CD4-positive, alpha-beta T cell (primary cell): ENCODE data around the gene CDH24. TPM values are rescaled to one million over a fixed set of nuclear protein-coding genes. Genes with fewer than 3 reads are reported as not detected.

Experiments
- ATAC-seq: fragments of 200-7000 bp; cut with Tn5 transposase; one replicate; pipeline ENCODE4 v1.10.0; 2022; ENCODE audit warnings: mild to moderate bottlenecking; ENCODE audit not compliant: poor library complexity
- CTCF ChIA-PET: fragments of 350-600 bp; sonication (Branson Sonifier 250); formaldehyde crosslinking; loops from one replicate; lab custom pipeline; 2021; ENCODE audit warnings: antibody characterized with exemption, inconsistent platforms; lab: Charles Lee
- POLR2A ChIA-PET: fragments of 350-600 bp; sonication (Branson Sonifier 250); formaldehyde crosslinking; loops from one replicate; lab custom pipeline; 2021; ENCODE audit warnings: antibody characterized with exemption, inconsistent platforms; lab: Charles Lee
- DNase-seq, 14 experiments: peaks; one replicate each; pipeline ENCODE4 v3.0.0-alpha.2; 2013 to 2020; ENCODE audit warnings: mixed read lengths in 2 of 14
- H3K27ac ChIP-seq, 2 donors: one replicate each; pipeline versions ENCODE4 v1.5.1 to v1.7.0; 2013; ENCODE audit warnings: low read length in 2 of 2, low read depth in 1 of 2, mild to moderate bottlenecking in 1 of 2
- H3K27me3 ChIP-seq, 2 experiments: 1 replicate in 1 of 2; 2 replicates in 1 of 2; pipeline versions ENCODE4 v1.6.1 to v1.7.0; 2013; ENCODE audit warnings: low read length in 2 of 2, control low read depth in 1 of 2, mild to moderate bottlenecking in 1 of 2, moderate library complexity in 1 of 2; ENCODE audit not compliant: insufficient read depth in 2 of 2, control insufficient read depth in 1 of 2
- H3K36me3 ChIP-seq: one replicate; pipeline ENCODE4 v1.6.1; 2013; ENCODE audit warnings: low read length, control low read depth; ENCODE audit not compliant: insufficient read depth
- H3K4me1 ChIP-seq: one replicate; pipeline ENCODE4 v1.6.1; 2013; ENCODE audit warnings: low read length, control low read depth; ENCODE audit not compliant: insufficient read depth
- H3K4me3 ChIP-seq: one replicate; pipeline ENCODE4 v1.5.1; 2013; ENCODE audit warnings: mild to moderate bottlenecking, low read length, moderate library complexity
- H3K9me3 ChIP-seq, 2 experiments: 1 replicate in 1 of 2; 2 replicates in 1 of 2; pipeline versions ENCODE4 v1.6.1 to v1.7.0; 2013; ENCODE audit warnings: low read length in 2 of 2, mild to moderate bottlenecking in 2 of 2, control low read depth in 1 of 2, moderate library complexity in 1 of 2; ENCODE audit not compliant: control insufficient read depth in 1 of 2, insufficient read depth in 1 of 2
- H3K27ac Mint-ChIP-seq: one replicate; pipeline ENCODE4 v1.8.0; 2020; ENCODE audit warnings: mixed read lengths
- H3K27me3 Mint-ChIP-seq: one replicate; pipeline ENCODE4 v1.8.0; 2021; ENCODE audit warnings: mixed read lengths
- H3K36me3 Mint-ChIP-seq: one replicate; pipeline ENCODE4 v1.8.0; 2021; ENCODE audit warnings: low read depth, mixed read lengths
- H3K4me1 Mint-ChIP-seq: one replicate; pipeline ENCODE4 v1.8.0; 2021; ENCODE audit warnings: low read depth, mixed read lengths
- H3K4me3 Mint-ChIP-seq: one replicate; pipeline ENCODE4 v1.8.0; 2020; ENCODE audit warnings: mild to moderate bottlenecking, mixed read lengths
- H3K9me3 Mint-ChIP-seq: one replicate; pipeline ENCODE4 v1.8.0; 2020; ENCODE audit warnings: mixed read lengths
- intact Hi-C, 2 experiments: fragments of 100-400 bp; cut with DNase I in 1 of 2; cut with micrococcal nuclease in 1 of 2; formaldehyde crosslinking; loops; one replicate each; pipeline versions ENCODE4 v1.15.1 to v1.9.0; 2023 to 2025; cut with DNase I, micrococcal nuclease
- total RNA-seq, 174 experiments: library from RNA in 2 of 174; stranded (reverse) in 2 of 174; gene quantifications; one replicate each; pipeline ENCODE4 v1.2.3 and lab custom pipeline; 2021 to 2026
- TF ChIP-seq, protein P1 (sequence below): fragments of 200-600 bp; IDR thresholded peaks from one replicate; pipeline ENCODE4 v1.8.0; 2022; ENCODE audit warnings: antibody characterized with exemption, mild to moderate bottlenecking

CDH24 gene
- total RNA-seq, 2 experiments from 2014 or later, result 3.3 to 3.7 TPM

- no peak within 1 kb of the TSS for H3K27ac Mint-ChIP-seq
- no peaks in the 10 kb centered on the region for H3K36me3 ChIP-seq
- no peak within 1 kb of the TSS for H3K27ac ChIP-seq
- H3K9me3 ChIP-seq, result no peaks in the 10 kb centered on the region
- H3K4me1 ChIP-seq, result no peaks in the 10 kb centered on the region
- H3K4me3 ChIP-seq, result no peak within 1 kb of the TSS
- no peaks in the 10 kb centered on the region for H3K27me3 Mint-ChIP-seq
- H3K4me1 Mint-ChIP-seq, result peaks cover 8% of the 10 kb centered on the region
- ATAC-seq, result no peak
- H3K27me3 ChIP-seq, result no peaks in the 10 kb centered on the region
- CTCF ChIA-PET, result interaction anchor here (1.5 kb wide), 1 partner anchor 36 kb away, joined by 4 read pairs; no protein-coding TSS in a partner anchor
- intact Hi-C loops, result no loop called here
- DNase-seq, result no peak
- TF ChIP-seq, protein P1, sequence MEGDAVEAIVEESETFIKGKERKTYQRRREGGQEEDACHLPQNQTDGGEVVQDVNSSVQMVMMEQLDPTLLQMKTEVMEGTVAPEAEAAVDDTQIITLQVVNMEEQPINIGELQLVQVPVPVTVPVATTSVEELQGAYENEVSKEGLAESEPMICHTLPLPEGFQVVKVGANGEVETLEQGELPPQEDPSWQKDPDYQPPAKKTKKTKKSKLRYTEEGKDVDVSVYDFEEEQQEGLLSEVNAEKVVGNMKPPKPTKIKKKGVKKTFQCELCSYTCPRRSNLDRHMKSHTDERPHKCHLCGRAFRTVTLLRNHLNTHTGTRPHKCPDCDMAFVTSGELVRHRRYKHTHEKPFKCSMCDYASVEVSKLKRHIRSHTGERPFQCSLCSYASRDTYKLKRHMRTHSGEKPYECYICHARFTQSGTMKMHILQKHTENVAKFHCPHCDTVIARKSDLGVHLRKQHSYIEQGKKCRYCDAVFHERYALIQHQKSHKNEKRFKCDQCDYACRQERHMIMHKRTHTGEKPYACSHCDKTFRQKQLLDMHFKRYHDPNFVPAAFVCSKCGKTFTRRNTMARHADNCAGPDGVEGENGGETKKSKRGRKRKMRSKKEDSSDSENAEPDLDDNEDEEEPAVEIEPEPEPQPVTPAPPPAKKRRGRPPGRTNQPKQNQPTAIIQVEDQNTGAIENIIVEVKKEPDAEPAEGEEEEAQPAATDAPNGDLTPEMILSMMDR, result no peak
- no peaks in the 10 kb centered on the region for H3K9me3 Mint-ChIP-seq
- POLR2A ChIA-PET, result no interaction called here
- peaks cover 4% of the 10 kb centered on the region for H3K36me3 Mint-ChIP-seq
- H3K4me3 Mint-ChIP-seq, result no peak within 1 kb of the TSS
These were observed 47.4 kb upstream of the CDH24 start, which contains the start of gene CIROP for GRCh38 chr14:23104591-23105347. CIROP (minus strand) TSS chr14:23104989; CDS start chr14:23104920, 69 bp downstream.

DNA sequence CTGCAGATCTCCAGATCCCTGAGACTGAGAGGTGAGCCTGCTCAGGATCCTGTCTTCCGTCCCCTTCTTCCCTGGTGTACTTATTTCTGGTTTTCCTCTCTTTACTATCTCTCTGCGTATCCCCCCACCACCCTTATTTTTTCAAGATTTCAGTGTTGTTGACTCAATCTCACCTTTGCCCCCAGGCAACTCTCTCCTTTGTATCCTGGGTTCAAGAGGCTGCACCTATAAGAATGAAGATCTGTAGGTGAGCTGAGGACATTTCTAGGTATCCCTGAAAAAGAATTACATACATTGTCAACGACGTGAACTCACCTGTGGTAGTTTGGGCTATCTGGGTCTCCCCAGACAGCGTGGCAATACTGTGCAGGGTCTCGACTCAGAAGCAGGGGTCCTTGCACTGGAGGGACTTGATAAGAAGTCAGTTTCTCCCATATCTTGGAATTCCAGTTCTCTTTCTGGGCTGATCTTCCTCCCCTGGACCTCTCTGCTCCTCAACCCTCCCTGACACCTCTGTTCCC lies 46.8 kb upstream of the CDH24 start:
- Mint-ChIP-seq H3K36me3 (peaks cover 7% of the 10 kb centered on the region), H3K4me1 (peaks cover 14% of the 10 kb centered on the region), H3K9me3 (no peaks in the 10 kb centered on the region), H3K4me3 (no peak overlapping the region), H3K27me3 (no peaks in the 10 kb centered on the region), H3K27ac (no peak overlapping the region)
- ChIA-PET CTCF (interaction anchor here (0.6 to 1.5 kb wide), 3 partner anchors 16 to 195 kb away, joined by 3 to 4 read pairs (median 4); no protein-coding TSS in a partner anchor), POLR2A (no interaction called here)
- TF ChIP-seq, protein P1, result no peak
- H3K27ac ChIP-seq, result no peak overlapping the region
- no peaks in the 10 kb centered on the region for H3K9me3 ChIP-seq
- intact Hi-C loops, result no loop called here
- no peak overlapping the region for H3K4me3 ChIP-seq
- DNase-seq (no peak), ATAC-seq (no peak)
- H3K27me3 ChIP-seq, result no peaks in the 10 kb centered on the region
- no peaks in the 10 kb centered on the region for H3K4me1 ChIP-seq
- peaks cover 4% of the 10 kb centered on the region for H3K36me3 ChIP-seq

DNA sequence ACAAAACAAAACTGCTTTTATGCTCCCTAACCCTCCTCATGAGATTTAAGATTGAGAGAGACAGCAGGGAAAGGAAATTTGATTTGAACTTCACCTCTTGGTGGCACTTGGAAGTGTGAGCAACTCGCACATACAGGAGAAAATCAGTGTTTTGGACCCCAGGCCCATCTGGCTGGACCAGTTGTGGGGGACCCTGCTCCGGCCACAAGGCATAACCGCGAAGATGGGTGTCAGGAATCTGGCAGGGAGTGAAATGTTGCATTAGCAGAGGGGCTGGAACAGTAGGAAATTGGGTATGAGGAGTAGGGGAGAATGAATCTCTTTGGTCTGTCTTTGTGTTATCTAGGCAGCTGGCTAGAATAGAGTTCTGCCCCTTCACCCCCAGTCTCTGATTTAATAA lies 46.3 kb upstream of the CDH24 start:
- DNase-seq (no peak), ATAC-seq (no peak)
- Histone ChIP-seq H3K4me3 (no peak overlapping the region), H3K27me3 (no peaks in the 10 kb centered on the region), H3K9me3 (no peaks in the 10 kb centered on the region), H3K4me1 (no peaks in the 10 kb centered on the region), H3K36me3 (peaks cover 9% of the 10 kb centered on the region), H3K27ac (no peak overlapping the region)
- CTCF ChIA-PET, result interaction anchor here (0.6 to 1.5 kb wide), 3 partner anchors 17 to 196 kb away, joined by 3 to 4 read pairs (median 4); no protein-coding TSS in a partner anchor
- TF ChIP-seq, protein P1, result no peak
- Mint-ChIP-seq H3K4me1 (peaks cover 16% of the 10 kb centered on the region), H3K36me3 (peaks cover 12% of the 10 kb centered on the region), H3K4me3 (no peak overlapping the region), H3K27me3 (no peaks in the 10 kb centered on the region), H3K27ac (no peak overlapping the region), H3K9me3 (no peaks in the 10 kb centered on the region)
- intact Hi-C loops, result no loop called here
- POLR2A ChIA-PET, result no interaction called here
